ENCODE measurements around the gene TPM1.

- TF ChIP-seq, protein P1, sequence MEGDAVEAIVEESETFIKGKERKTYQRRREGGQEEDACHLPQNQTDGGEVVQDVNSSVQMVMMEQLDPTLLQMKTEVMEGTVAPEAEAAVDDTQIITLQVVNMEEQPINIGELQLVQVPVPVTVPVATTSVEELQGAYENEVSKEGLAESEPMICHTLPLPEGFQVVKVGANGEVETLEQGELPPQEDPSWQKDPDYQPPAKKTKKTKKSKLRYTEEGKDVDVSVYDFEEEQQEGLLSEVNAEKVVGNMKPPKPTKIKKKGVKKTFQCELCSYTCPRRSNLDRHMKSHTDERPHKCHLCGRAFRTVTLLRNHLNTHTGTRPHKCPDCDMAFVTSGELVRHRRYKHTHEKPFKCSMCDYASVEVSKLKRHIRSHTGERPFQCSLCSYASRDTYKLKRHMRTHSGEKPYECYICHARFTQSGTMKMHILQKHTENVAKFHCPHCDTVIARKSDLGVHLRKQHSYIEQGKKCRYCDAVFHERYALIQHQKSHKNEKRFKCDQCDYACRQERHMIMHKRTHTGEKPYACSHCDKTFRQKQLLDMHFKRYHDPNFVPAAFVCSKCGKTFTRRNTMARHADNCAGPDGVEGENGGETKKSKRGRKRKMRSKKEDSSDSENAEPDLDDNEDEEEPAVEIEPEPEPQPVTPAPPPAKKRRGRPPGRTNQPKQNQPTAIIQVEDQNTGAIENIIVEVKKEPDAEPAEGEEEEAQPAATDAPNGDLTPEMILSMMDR (IDR thresholded peaks at IDR 0.05), result no peak
- no peak for TF ChIP-seq ZFX (IDR thresholded peaks at IDR 0.05; ENCODE audit: borderline replicate concordance)
Observed at GRCh38 chr15:63057468-63058345, 15.2 kb downstream of the TPM1 start.
